NCI-H2171 (cell line): ENCODE measurements around the gene TXNRD2.
A peak's percentile ranks its signal among the peaks of the same experiment; 100 is the strongest.
"Not testable (repeated sequence)": the region's sequence is repeated elsewhere in the genome, so short reads cannot be mapped to it uniquely, and the experiment has no call there.

Experiments
- DNase-seq: peaks from one replicate; lab custom pipeline; 2025; lab: John Stamatoyannopoulos, UW

The TXNRD2 gene

GRCh38 chr22:19844377-19845053, 97.1 kb downstream of the TXNRD2 start:
- no peak for DNase-seq

GRCh38 chr22:19843857-19844376, 97.7 kb downstream of the TXNRD2 start:
- DNase-seq = no peak

GRCh38 chr22:19843107-19843856, 98.3 kb downstream of the TXNRD2 start:
- DNase-seq = peak; percentile 12

- no peak for DNase-seq
Measured at GRCh38 chr22:19842393-19843106, 99.1 kb downstream of the TXNRD2 start.

- DNase-seq = no peak
Measured at GRCh38 chr22:19841641-19842392, 99.8 kb downstream of the TXNRD2 start.

- DNase-seq = no peak
Measured at GRCh38 chr22:19840955-19841640, 100.5 kb downstream of the TXNRD2 start.

- DNase-seq = no peak
Measured at GRCh38 chr22:19840059-19840458, 101.6 kb downstream of the TXNRD2 start.

- no peak for DNase-seq
Measured at GRCh38 chr22:19837915-19838314, 103.7 kb downstream of the TXNRD2 start.

- no peak for DNase-seq
Measured at GRCh38 chr22:19836512-19836911, 105.1 kb downstream of the TXNRD2 start.

GRCh38 chr22:19834599-19834998, 107.0 kb downstream of the TXNRD2 start:
- no peak for DNase-seq

GRCh38 chr22:19833327-19833726, 108.3 kb downstream of the TXNRD2 start:
- DNase-seq = not testable (repeated sequence)

- no peak for DNase-seq
Measured at GRCh38 chr22:19832476-19833108, 109.0 kb downstream of the TXNRD2 start.

GRCh38 chr22:19831979-19832378, 109.6 kb downstream of the TXNRD2 start:
- DNase-seq = not testable (repeated sequence)

- no peak for DNase-seq
Measured at GRCh38 chr22:19831016-19831415, 110.6 kb downstream of the TXNRD2 start.

- DNase-seq = no peak
Measured at GRCh38 chr22:19828035-19828401, 113.6 kb downstream of the TXNRD2 start.

GRCh38 chr22:19827341-19828034, 114.1 kb downstream of the TXNRD2 start:
- DNase-seq = no peak

GRCh38 chr22:19826619-19826950, 115.0 kb downstream of the TXNRD2 start:
- DNase-seq = no peak

GRCh38 chr22:19825904-19826618, 115.6 kb downstream of the TXNRD2 start:
- no peak for DNase-seq
